ENCODE data around the gene RSAD1.

Gene RSAD1

GRCh38 chr17:50451943-50452629, 26.6 kb upstream of the RSAD1 start (continued):
- TF ChIP-seq PRDM4 (tag by site-specific recombination; IDR thresholded peaks at IDR 0.05) (no peak), ZNF629 (tag by site-specific recombination; IDR thresholded peaks at IDR 0.05) (no peak), ZNF621 (tag by site-specific recombination; IDR thresholded peaks at IDR 0.05) (no peak), OSR2 (tag by site-specific recombination; IDR thresholded peaks at IDR 0.05) (no peak), ZNF549 (tag by site-specific recombination; IDR thresholded peaks at IDR 0.05) (no peak)

DNA sequence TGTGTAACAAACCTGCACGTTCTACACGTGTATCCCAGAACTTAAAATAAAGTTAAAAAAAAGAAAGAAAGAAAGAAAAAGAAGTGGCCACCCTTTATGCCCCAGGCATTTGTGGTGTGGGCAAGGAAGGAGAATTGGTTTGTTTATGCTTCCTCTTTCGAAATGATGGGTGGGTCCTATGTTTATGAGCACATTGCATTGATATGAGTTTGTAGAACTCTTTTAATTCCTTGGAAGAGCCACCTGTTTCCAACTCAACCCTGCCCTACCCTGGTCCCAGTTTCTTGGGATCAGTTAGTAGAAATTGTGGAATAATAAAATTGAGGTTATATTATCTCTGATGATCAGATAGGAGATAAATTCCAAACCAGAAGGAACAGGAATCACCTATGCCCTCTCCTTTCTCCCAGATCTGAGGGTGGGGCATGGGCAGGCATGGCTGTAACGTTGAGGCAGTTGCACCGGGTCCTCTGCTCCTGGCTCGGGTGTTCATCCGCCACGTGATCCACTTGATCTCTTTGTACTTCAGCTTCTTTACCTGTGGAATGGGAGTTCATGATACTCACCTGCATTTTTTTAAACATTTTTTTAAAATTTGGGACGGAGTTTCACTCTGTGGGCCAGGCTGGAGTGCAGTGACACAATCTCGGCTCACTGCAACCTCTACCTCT, 25.9 kb upstream of the RSAD1 start:
- Histone ChIP-seq H3K4me1 (ENCODE audit: control insufficient read depth, insufficient read depth, low read length) (peaks cover 2% of the 10 kb centered on the region; the same call in 1 of the 2 replicates), H3K27ac (ENCODE audit: extremely low read depth, low read depth, low read length) (no peak overlapping the region), H3K36me3 (ENCODE audit: control insufficient read depth in 2 of 2, insufficient read depth in 1 of 2, low read length in 2 of 2) (no peaks in the 10 kb centered on the region), H3K9me3 (ENCODE audit: control insufficient read depth, insufficient read depth, low read depth, low read length) (no peaks in the 10 kb centered on the region), H3K4me3 (ENCODE audit: low read depth, low read length) (no peak overlapping the region)
- TF ChIP-seq ZBTB44 (tag by site-specific recombination; IDR thresholded peaks at IDR 0.05) = no peak
- TF ChIP-seq KLF1 (tag by site-specific recombination; IDR thresholded peaks at IDR 0.05) = peak; percentile 24; the same call in 1 of the 2 replicates
- CTCF ChIA-PET = interaction anchor here (1.2 kb wide), 1 partner anchor 27 kb away, joined by 4 read pairs; no protein-coding TSS in a partner anchor
- POLR2A ChIA-PET = no interaction called here

DNA sequence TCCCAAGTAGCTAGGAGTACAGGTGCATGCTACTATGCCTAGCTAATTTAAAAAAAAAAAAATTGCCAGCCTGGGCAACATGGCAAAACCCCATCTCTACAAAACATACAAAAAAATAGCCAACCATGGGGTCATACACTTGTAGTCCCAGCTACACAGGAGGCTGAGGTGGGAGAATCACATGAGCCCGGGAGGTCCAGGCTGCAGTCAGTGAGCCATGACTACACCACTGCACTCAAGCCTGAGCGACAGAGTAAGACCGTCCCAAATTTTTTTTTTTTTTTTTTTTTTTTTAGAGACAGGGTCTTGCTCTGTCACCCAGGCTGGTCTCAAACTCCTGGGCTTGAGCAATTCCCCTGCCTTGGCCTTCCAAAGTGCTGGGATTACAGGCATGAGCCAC, 24.8 kb upstream of the RSAD1 start:
- no peak overlapping the region for H3K27ac ChIP-seq (ENCODE audit: extremely low read depth, low read depth, low read length)
- H3K4me1 ChIP-seq (ENCODE audit: control insufficient read depth, insufficient read depth, low read length) = peaks cover 12% of the 10 kb centered on the region
- no peaks in the 10 kb centered on the region for H3K36me3 ChIP-seq (ENCODE audit: control insufficient read depth in 2 of 2, insufficient read depth in 1 of 2, low read length in 2 of 2)
- ChIA-PET CTCF (interaction anchor here (0.7 to 1.0 kb wide), 2 partner anchors 25 to 56 kb away, joined by 3 to 4 read pairs; partner anchors contain the start of genes LRRC59 and RSAD1), POLR2A (no interaction called here)
- no peaks in the 10 kb centered on the region for H3K9me3 ChIP-seq (ENCODE audit: control insufficient read depth, insufficient read depth, low read depth, low read length)
- H3K4me3 ChIP-seq (ENCODE audit: low read depth, low read length) = no peak overlapping the region
- TF ChIP-seq ZBTB17 (tag by site-specific recombination; IDR thresholded peaks at IDR 0.05) = no peak
- TF ChIP-seq ZNF473 (tag by site-specific recombination; IDR thresholded peaks at IDR 0.05) = no peak
- no peak for TF ChIP-seq ZNF629 (tag by site-specific recombination; IDR thresholded peaks at IDR 0.05)
- no peak for TF ChIP-seq ZNF202 (tag by site-specific recombination; IDR thresholded peaks at IDR 0.05; ENCODE audit: borderline replicate concordance)
- no peak for TF ChIP-seq EGR2 (tag by site-specific recombination; IDR thresholded peaks at IDR 0.05; ENCODE audit: low read depth)
- no peak for TF ChIP-seq AEBP2 (tag by site-specific recombination; IDR thresholded peaks at IDR 0.05; ENCODE audit: borderline replicate concordance)
- TF ChIP-seq ZNF792 (tag by site-specific recombination; IDR thresholded peaks at IDR 0.05) = no peak
- TF ChIP-seq ZNF561 (tag by site-specific recombination; IDR thresholded peaks at IDR 0.05; ENCODE audit: borderline replicate concordance) = no peak
- TF ChIP-seq KLF9 (tag by site-specific recombination; IDR thresholded peaks at IDR 0.05; ENCODE audit: low read depth) = no peak
- TF ChIP-seq, protein P1, sequence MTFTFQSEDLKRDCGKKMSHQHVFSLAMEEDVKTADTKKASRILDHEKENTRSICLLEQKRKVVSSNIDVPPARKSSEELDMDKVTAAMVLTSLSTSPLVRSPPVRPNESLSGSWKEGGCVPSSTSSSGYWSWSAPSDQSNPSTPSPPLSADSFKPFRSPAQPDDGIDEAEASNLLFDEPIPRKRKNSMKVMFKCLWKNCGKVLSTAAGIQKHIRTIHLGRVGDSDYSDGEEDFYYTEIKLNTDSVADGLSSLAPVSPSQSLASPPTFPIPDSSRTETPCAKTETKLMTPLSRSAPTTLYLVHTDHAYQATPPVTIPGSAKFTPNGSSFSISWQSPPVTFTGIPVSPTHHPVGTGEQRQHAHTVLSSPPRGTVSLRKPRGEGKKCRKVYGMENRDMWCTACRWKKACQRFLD (tag by site-specific recombination; IDR thresholded peaks at IDR 0.05) = no peak
- no peak for TF ChIP-seq ZNF48 (tag by site-specific recombination; IDR thresholded peaks at IDR 0.05)
- no peak for TF ChIP-seq ZNF626 (tag by site-specific recombination; IDR thresholded peaks at IDR 0.05)
- no peak for TF ChIP-seq REST (tag by site-specific recombination; IDR thresholded peaks at IDR 0.05)
- no peak for TF ChIP-seq ZNF121 (tag by site-specific recombination; IDR thresholded peaks at IDR 0.05)
- no peak for TF ChIP-seq ZNF138 (tag by site-specific recombination; IDR thresholded peaks at IDR 0.05; ENCODE audit: borderline replicate concordance)
